Liver (tissue), 10 donors: ENCODE results near the gene CACHD1. TPM values are rescaled to one million over a fixed set of nuclear protein-coding genes. Genes with fewer than 3 reads are reported as not detected.
"Not testable (repeated sequence)": the region's sequence is repeated elsewhere in the genome, so short reads cannot be mapped to it uniquely, and the experiment has no call there.

Experiments
- DNase-seq: peaks from one replicate; pipeline ENCODE4 v3.0.0-alpha.2; 2017; ENCODE audit warnings: low spot score
- H3K27ac ChIP-seq, 2 donors: one replicate each; pipeline ENCODE4 v1.7.0; 2013; ENCODE audit warnings: inconsistent platforms in 2 of 2, low read length in 2 of 2, control low read depth in 1 of 2, low read depth in 1 of 2, mild to moderate bottlenecking in 1 of 2
- H3K27me3 ChIP-seq, 4 donors: one replicate each; pipeline versions ENCODE4 v1.6.1 to v1.7.0; 2013; ENCODE audit warnings: low read length in 3 of 4, inconsistent platforms in 1 of 4, mild to moderate bottlenecking in 1 of 4, moderate library complexity in 1 of 4; ENCODE audit not compliant: control insufficient read depth in 4 of 4, insufficient read depth in 4 of 4
- H3K36me3 ChIP-seq, 4 donors: one replicate each; pipeline versions ENCODE4 v1.6.1 to v1.7.0; 2013; ENCODE audit warnings: low read length in 3 of 4, mild to moderate bottlenecking in 3 of 4, low read depth in 1 of 4, moderate library complexity in 1 of 4; ENCODE audit not compliant: control insufficient read depth in 4 of 4, insufficient read depth in 3 of 4
- H3K4me1 ChIP-seq, 4 donors: one replicate each; pipeline versions ENCODE4 v1.6.1 to v1.7.0; 2013; ENCODE audit warnings: low read length in 3 of 4, mild to moderate bottlenecking in 3 of 4, moderate library complexity in 1 of 4; ENCODE audit not compliant: control insufficient read depth in 4 of 4, insufficient read depth in 4 of 4
- H3K4me3 ChIP-seq, 3 donors: one replicate each; pipeline versions ENCODE4 v1.6.1 to v1.7.0; 2013; ENCODE audit warnings: low read length in 3 of 3, control low read depth in 1 of 3, low read depth in 1 of 3, mild to moderate bottlenecking in 1 of 3
- H3K9ac ChIP-seq, 2 donors: one replicate each; pipeline ENCODE4 v1.7.0; 2013; ENCODE audit warnings: low read length in 2 of 2, mild to moderate bottlenecking in 2 of 2, moderate library complexity in 2 of 2, control low read depth in 1 of 2, low read depth in 1 of 2
- H3K9me3 ChIP-seq, 4 donors: one replicate each; pipeline versions ENCODE4 v1.6.1 to v1.7.0; 2013; ENCODE audit warnings: low read length in 3 of 4; ENCODE audit not compliant: control insufficient read depth in 4 of 4
- ATF3 ChIP-seq: IDR thresholded peaks from 2 replicates; pipeline ENCODE4 v1.6.1; 2016; ENCODE audit warnings: antibody characterized with exemption
- EGR1 ChIP-seq, 2 donors: IDR thresholded peaks; 2 replicates each; pipeline ENCODE4 v1.6.1; 2016 to 2018; ENCODE audit warnings: antibody characterized with exemption in 2 of 2, low read depth in 2 of 2
- FOXA1 ChIP-seq: IDR thresholded peaks from 2 replicates; pipeline ENCODE4 v1.6.1; 2016; ENCODE audit warnings: antibody characterized with exemption
- FOXA2 ChIP-seq: IDR thresholded peaks from 2 replicates; pipeline ENCODE4 v1.6.1; 2016; ENCODE audit warnings: antibody characterized with exemption
- GABPA ChIP-seq, 2 donors: IDR thresholded peaks in 1 of 2; conservative IDR thresholded peaks in 1 of 2; 2 replicates each; pipeline ENCODE4 v1.6.1; 2016; ENCODE audit warnings: antibody characterized with exemption in 2 of 2, mild to moderate bottlenecking in 1 of 2, moderate library complexity in 1 of 2
- HNF4A ChIP-seq, 2 donors: conservative IDR thresholded peaks; 2 replicates each; pipeline ENCODE4 v1.6.1; 2016; ENCODE audit warnings: antibody characterized with exemption in 2 of 2, mild to moderate bottlenecking in 2 of 2
- HNF4G ChIP-seq: IDR thresholded peaks from 2 replicates; pipeline ENCODE4 v1.6.1; 2016; ENCODE audit warnings: antibody characterized with exemption
- JUND ChIP-seq, 2 donors: IDR thresholded peaks; 2 replicates each; pipeline ENCODE4 v1.6.1; 2016; ENCODE audit warnings: antibody characterized with exemption in 2 of 2
- MAX ChIP-seq: IDR thresholded peaks from 2 replicates; pipeline ENCODE4 v1.6.1; 2016; ENCODE audit warnings: antibody characterized with exemption
- NR2F2 ChIP-seq: IDR thresholded peaks from 2 replicates; pipeline ENCODE4 v1.6.1; 2016; ENCODE audit warnings: antibody characterized with exemption
- RAD21 ChIP-seq, 2 donors: IDR thresholded peaks; 2 replicates each; pipeline ENCODE4 v1.6.1; 2016; ENCODE audit warnings: antibody characterized with exemption in 2 of 2, mild to moderate bottlenecking in 2 of 2
- REST ChIP-seq: IDR thresholded peaks from 2 replicates; pipeline ENCODE4 v1.6.1; 2016; ENCODE audit warnings: antibody characterized with exemption, mild to moderate bottlenecking
- RXRA ChIP-seq, 2 donors: IDR thresholded peaks; 2 replicates each; pipeline ENCODE4 v1.6.1; 2017 to 2018; ENCODE audit warnings: antibody characterized with exemption in 2 of 2, mild to moderate bottlenecking in 1 of 2
- SP1 ChIP-seq: IDR thresholded peaks from 2 replicates; pipeline ENCODE4 v1.6.1; 2018; ENCODE audit warnings: antibody characterized with exemption, mild to moderate bottlenecking
- TAF1 ChIP-seq: conservative IDR thresholded peaks from 2 replicates; pipeline ENCODE4 v1.6.1; 2016; ENCODE audit warnings: antibody characterized with exemption, mild to moderate bottlenecking
- YY1 ChIP-seq: IDR thresholded peaks from 2 replicates; pipeline ENCODE4 v1.6.1; 2016; ENCODE audit warnings: antibody characterized with exemption, mild to moderate bottlenecking
- WGBS: extraction: QIAGEN DNeasy Blood & Tissue Kit; methylation state at CpG from one replicate; pipeline ENCODE4 v1.1.7; 2013; 5-methylcytosine and 5-hydroxymethylcytosine counted together
- polyA plus RNA-seq, 2 donors: library from polyadenylated mRNA; stranded (reverse) in 1 of 2; unstranded in 1 of 2; fragments of 200-250 nt in 1 of 2; fragments of >200 nt in 1 of 2; fragmentation: Nextera tagmentation in 1 of 2; extraction: Ambion mirVana in 1 of 2; gene quantifications; one replicate each; pipeline versions ENCODE4 v1.2.1 to v1.2.3, GENCODE V29; 2013 to 2015
- small RNA-seq: library from RNA; depleted of rRNA; stranded (forward); fragments of <200 nt; gene quantifications from one replicate; pipeline ENCODE3, GENCODE V24; 2014
- total RNA-seq, 2 donors: library from RNA; depleted of rRNA; stranded (reverse); fragments of >200 nt; gene quantifications; one replicate each; pipeline ENCODE4 v1.2.3, GENCODE V29; 2014
- TF ChIP-seq, protein P1 (sequence below): IDR thresholded peaks from 2 replicates; pipeline ENCODE4 v1.6.1; 2016; ENCODE audit warnings: antibody characterized with exemption
- TF ChIP-seq, protein P2 (sequence below): fragments of 150-350 bp; IDR thresholded peaks from 2 replicates; pipeline ENCODE4 v1.5.1; 2017; ENCODE audit warnings: improper control_type of control experiment, low read depth, low read length; ENCODE audit not compliant: missing input control
- donor health status: healthy.
- donor health status: healthy.
- donor health status: healthy.
- donor health status: healthy.
- donor health status: healthy.

CACHD1 gene
- total and polyA plus RNA-seq, 4 donors = 0.68 to 4.2 (median 2.3) TPM

DNA sequence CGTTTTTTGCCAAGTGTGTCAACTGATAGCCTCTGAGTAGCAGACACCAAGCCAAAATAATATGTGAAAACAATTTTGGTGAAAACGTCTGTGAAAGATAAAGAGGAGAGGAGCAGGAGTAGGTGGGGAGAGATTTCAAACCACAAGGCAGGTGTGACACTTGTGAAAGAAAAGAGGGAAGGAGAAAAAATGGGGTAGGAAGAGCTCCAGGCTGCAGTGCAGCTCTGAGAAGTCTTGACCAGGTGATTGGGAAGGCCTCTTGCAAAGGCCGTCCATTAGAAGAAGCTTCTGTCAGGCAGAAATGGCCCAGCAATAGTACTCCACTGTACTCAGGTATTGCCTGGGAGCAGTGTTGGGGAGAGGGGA is 264.3 kb downstream of the CACHD1 start:
- H3K9me3 ChIP-seq = no peaks in the 10 kb centered on the region
- no peak overlapping the region for H3K4me3 ChIP-seq
- DNase-seq = no peak
- no peak overlapping the region for H3K9ac ChIP-seq
- TF ChIP-seq MAX = no peak
- no peak for TF ChIP-seq FOXA2
- no peak for TF ChIP-seq SP1
- no peak for TF ChIP-seq HNF4A (conservative IDR thresholded peaks at IDR 0.05)
- no peak for TF ChIP-seq RAD21 (IDR thresholded peaks at IDR 0.05)
- TF ChIP-seq, protein P1, sequence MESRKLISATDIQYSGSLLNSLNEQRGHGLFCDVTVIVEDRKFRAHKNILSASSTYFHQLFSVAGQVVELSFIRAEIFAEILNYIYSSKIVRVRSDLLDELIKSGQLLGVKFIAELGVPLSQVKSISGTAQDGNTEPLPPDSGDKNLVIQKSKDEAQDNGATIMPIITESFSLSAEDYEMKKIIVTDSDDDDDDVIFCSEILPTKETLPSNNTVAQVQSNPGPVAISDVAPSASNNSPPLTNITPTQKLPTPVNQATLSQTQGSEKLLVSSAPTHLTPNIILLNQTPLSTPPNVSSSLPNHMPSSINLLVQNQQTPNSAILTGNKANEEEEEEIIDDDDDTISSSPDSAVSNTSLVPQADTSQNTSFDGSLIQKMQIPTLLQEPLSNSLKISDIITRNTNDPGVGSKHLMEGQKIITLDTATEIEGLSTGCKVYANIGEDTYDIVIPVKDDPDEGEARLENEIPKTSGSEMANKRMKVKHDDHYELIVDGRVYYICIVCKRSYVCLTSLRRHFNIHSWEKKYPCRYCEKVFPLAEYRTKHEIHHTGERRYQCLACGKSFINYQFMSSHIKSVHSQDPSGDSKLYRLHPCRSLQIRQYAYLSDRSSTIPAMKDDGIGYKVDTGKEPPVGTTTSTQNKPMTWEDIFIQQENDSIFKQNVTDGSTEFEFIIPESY = no peak
- no peak for TF ChIP-seq GABPA (IDR thresholded peaks at IDR 0.05 in 1 of 2, conservative IDR thresholded peaks at IDR 0.05 in 1 of 2)
- TF ChIP-seq FOXA1 = no peak
- TF ChIP-seq RXRA (IDR thresholded peaks at IDR 0.05) = no peak
- TF ChIP-seq EGR1 (IDR thresholded peaks at IDR 0.05; ENCODE audit: low read depth in 2 of 2) = no peak
- no peak for TF ChIP-seq REST
- TF ChIP-seq JUND (IDR thresholded peaks at IDR 0.05) = no peak
- TF ChIP-seq HNF4G = no peak
- TF ChIP-seq YY1 = no peak
- no peak for TF ChIP-seq NR2F2
- no peak for TF ChIP-seq ATF3
- TF ChIP-seq, protein P2, sequence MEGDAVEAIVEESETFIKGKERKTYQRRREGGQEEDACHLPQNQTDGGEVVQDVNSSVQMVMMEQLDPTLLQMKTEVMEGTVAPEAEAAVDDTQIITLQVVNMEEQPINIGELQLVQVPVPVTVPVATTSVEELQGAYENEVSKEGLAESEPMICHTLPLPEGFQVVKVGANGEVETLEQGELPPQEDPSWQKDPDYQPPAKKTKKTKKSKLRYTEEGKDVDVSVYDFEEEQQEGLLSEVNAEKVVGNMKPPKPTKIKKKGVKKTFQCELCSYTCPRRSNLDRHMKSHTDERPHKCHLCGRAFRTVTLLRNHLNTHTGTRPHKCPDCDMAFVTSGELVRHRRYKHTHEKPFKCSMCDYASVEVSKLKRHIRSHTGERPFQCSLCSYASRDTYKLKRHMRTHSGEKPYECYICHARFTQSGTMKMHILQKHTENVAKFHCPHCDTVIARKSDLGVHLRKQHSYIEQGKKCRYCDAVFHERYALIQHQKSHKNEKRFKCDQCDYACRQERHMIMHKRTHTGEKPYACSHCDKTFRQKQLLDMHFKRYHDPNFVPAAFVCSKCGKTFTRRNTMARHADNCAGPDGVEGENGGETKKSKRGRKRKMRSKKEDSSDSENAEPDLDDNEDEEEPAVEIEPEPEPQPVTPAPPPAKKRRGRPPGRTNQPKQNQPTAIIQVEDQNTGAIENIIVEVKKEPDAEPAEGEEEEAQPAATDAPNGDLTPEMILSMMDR = no peak
- TF ChIP-seq TAF1 = no peak
- no peak overlapping the region for H3K27ac ChIP-seq
- H3K36me3 ChIP-seq = no peaks in the 10 kb centered on the region
- H3K4me1 ChIP-seq = no peaks in the 10 kb centered on the region
- WGBS = 74% methylated on average over 3 of the region's 3 CpGs
- no peaks in the 10 kb centered on the region for H3K27me3 ChIP-seq

- not testable (repeated sequence) for H3K9ac ChIP-seq, H3K4me3 ChIP-seq, H3K9me3 ChIP-seq, H3K27me3 ChIP-seq, H3K36me3 ChIP-seq, H3K27ac ChIP-seq, DNase-seq
- H3K4me1 ChIP-seq = peaks cover 7 to 14% (median 8%) of the 10 kb centered on the region in 4 donors
- WGBS = 97% methylated on average over 1 of the region's 1 CpG
Measured at GRCh38 chr1:64740687-64741086, 270.8 kb downstream of the CACHD1 start.

Small RNA genes lying within 50 kb of the gene (small RNA-seq; reads per million reads assigned to genes)
- gene MIR4794 = not detected
